Measurements from ENCODE around the gene CARD10.

CARD10 gene

DNA sequence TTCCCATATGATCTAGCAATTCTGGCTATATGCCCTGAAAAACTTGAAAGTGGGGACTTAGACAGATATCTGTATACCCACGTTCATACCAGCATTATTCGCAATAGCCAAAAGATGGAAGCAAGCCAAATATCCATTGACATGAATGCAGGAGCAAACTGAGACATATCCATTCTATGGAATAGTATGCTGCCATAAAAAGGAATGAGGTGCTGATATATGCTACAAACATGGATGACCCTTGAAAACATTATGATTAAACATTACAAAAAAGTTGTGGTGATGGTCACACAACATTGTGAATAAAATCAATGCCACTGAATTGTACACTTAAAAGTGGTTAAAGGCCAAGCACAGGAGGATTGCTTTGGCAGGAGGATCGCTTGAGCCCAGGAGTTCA is 58.5 kb downstream of the CARD10 start:
- DNase-seq: no peak

DNA sequence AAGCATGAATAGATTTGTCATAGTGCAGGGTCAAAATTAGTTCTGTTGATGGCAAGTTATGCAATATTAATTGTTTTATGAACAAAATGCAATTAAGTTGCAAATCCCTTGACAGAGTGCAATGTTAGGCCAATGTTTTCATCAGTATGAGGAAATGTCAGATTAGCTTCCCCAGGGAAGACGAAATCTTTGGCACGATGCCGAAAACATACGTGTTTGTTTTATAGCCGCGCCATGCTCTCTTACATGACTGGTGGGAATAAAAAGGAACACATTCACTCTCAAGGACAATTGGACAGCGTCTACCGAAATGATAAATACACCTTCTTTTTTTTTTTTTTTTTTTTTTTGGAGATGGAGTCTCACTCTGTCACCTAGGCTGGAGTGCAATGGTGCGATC is 60.0 kb downstream of the CARD10 start:
- no peak for DNase-seq

DNA sequence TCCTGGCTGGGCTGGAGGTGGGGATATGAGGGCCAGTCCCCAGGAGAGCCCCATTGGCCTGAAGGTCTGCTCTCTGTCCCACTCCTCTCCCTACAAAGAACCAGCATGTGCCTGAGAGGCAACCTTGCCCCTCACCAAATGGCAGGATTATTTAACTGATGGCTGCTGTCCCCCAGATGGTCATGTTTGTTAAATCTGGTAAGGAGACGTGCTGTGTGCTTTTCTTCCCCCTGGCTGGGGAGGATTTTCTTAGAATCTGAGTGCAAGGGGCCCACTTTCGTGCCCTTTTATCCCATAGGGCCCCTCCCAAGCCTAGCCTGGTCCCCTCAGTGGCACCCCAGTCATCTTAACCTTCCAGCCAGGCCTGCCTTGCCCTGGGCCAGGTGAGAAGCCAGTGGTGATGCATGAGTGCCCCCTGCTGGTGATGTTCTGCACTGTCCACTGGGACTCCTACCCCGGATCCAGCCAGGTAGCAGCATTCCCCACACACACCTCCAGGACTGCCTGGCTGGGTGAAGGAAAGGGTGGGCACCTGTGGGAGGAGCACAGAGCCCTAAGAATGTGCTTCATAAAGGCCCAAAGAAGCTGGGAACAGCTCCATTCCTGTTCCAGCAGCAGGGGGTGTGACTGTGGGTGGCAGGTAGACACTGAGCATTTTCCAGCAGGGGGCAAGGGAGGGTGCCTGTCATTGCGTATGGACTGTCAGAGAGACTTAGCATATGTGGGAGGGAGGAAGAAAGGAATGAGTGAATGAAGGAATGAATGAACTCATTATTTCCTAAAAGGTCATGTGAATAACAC is 61.9 kb downstream of the CARD10 start:
- peak; percentile 86 for DNase-seq

GRCh38 chr22:37456346-37456745 is 62.9 kb downstream of the CARD10 start:
- no peak for DNase-seq

GRCh38 chr22:37455896-37456295 is 63.3 kb downstream of the CARD10 start:
- no peak for DNase-seq

DNA sequence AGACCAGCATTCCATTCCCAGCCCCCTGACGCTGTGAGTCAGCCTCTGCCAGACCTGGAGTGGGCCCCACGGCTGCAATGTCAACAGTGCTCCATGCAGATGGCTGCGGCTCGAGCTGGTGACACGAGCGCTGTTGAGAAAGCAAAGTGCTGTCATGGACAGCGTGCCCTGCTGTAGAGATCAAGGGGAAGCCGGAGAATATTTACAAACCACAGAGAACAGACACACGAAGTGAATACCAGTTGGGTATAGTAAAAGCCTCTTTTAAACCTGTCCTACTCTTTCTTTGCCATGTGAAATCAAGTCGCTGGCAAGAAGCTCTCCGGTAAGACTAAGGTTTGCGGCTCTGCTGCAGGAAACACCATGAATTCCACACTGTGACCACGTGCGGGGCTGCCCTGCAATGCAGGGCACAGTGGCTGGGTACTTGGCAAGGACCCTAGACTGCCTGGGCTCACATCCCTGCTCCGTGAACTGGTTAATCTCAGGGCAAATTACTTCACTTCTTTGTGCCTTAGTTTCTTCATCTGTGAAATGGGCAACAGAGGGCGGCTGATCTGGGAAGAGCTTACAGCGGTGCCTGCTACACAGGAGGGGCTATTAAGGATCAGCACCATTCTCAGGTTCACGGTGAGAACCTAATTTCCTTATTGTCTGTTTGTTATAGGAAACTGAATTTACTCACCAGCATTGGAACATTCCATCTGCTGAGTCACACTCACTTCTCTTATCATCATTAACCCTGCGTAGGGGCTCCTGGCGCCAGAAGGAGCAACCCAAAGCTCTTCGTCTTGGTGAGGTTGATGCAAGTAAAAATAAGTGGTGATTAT is 64.1 kb downstream of the CARD10 start:
- DNase-seq: no peak

GRCh38 chr22:37453696-37454095 is 65.5 kb downstream of the CARD10 start:
- no peak for DNase-seq

DNA sequence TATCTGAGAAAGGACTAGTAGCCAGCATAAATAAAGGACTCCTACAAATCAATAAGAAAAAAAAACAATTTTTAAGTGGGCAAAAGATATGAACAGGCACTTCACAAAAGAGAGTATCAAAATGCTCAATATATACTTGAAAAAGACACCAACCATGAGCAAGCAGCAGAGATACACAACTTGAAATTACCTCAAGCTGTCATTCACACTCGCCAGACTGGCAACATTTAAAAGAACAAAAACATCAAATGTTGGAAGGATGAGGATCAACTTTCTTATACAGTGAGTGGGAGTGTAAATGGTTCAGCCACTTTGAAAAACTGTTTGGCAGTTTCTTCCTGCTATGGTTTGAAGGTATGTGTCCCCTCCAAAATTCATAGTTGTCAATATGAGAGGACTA is 68.0 kb downstream of the CARD10 start:
- no peak for DNase-seq

- no peak for DNase-seq
These were observed 69.7 kb downstream of the CARD10 start for GRCh38 chr22:37449331-37450001.

DNA sequence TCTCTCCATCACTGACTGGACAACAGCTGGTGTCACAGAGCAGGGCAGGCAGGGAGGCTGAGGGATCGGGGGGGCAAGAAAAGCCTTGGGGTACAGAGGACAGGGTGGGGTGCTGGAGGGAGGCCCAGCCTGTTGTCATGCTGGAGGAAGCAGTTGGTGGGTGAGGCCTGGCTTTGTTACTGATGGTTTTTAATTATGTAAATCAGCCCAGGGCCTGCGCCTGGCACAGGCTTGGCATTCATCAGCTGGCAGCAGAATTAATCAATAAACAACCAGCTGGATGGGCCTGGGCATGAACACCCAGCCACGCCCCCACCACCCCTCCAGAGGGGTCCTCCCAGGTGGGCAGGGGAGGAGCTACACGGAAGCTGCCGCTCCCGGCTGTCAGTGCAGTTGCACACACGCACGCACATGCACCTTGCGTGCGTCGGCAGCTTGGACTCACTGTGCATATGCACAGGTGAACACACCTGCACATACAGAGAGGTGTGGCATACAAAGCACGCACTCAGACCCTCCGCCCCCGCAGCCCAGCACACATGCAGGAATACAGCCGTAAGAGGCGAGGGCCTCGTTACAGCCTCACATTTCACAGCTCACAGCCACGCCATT is 70.6 kb downstream of the CARD10 start:
- DNase-seq: no peak

DNA sequence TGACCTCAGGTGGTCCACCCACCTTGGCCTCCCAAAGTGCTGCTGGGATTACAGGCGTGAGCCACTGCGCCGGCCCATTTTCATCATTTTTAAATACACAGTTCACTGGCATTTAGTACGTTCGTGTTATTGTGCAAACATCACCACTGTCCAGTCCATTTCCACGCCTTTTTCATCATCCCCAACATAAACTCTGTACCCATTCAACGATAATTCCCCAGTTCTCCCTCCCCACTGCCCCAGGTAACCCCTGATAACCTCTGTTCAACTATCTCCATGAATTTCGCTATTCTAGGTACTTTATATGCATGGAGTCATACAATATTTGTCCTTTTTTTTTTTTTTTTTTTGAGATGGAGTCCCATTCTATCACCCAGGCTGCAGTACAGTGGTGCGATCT is 73.7 kb downstream of the CARD10 start:
- DNase-seq: no peak

- no peak for DNase-seq
These were observed 75.2 kb downstream of the CARD10 start for GRCh38 chr22:37443977-37444376.

DNA sequence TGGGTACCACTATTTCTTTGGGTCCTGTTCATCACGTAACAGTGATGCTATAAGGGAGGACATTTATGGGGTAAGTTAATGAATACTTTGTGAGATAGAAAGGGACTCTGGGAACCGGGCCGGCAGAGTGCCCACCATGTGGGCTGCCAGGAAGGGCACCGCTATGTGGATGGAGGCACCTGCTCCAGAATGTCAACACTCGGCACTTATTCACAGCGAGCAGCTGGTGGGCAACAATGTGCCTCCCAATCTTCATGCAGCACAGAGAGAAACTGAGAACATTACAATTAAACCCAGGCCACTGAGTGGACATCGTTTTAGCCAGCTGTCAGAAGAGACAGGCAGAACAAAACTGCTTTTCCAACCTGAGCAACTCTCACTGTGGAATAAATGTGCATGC is 76.1 kb downstream of the CARD10 start:
- DNase-seq: no peak

GRCh38 chr22:37442537-37442936 is 76.7 kb downstream of the CARD10 start:
- no peak for DNase-seq

DNA sequence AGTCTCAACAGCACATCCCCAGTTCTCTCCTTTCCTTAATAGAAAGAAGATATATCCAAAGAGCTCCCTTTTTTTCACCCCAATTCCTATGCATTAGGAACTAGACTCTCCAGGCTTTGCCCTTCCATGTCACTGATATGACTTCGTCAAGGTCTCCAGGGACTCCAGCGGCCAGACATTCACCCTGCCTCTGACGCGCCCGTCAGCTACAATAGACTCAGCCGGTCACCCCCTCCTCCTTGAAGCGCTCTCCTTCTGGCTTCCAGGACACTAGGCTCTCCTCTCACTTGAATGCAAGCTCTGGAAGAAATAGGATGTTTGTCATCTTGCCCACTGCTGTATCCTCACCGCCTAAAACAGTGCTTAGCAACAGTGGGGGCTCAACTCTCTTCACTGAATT is 77.1 kb downstream of the CARD10 start:
- DNase-seq: no peak

DNA sequence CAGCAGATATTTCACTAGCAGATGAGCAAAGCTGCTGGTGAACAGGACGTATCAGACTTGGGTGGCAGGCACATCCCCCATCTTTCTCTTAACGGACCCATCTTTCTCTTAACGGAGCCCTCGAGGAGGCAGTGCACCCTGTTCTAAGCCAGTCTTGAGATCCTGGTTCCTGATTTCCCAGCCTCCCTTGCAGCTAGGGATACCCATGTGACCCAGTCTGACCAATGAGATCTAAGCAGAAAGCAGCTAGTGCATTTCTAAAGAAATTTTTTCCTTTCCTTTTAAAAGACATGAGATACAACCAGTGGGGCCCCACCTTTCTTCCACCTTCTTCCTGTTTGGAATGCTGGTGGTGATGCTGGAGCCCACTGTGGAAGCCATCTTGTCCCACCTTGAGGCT is 78.3 kb downstream of the CARD10 start:
- no peak for DNase-seq
